Muscle of back (tissue), 11 donors: ENCODE results near the gene ZNF638. TPM values are rescaled to one million over a fixed set of nuclear protein-coding genes. Genes with fewer than 3 reads are reported as not detected.
A peak's percentile ranks its signal among the peaks of the same experiment; 100 is the strongest.

Experiments used
- DNase-seq, 3 donors: peaks; one replicate each; pipeline versions ENCODE4 v3.0.0 to v3.0.0-alpha.2; 2013
- polyA plus RNA-seq, 10 donors: library from polyadenylated mRNA; unstranded; fragments of 120-200 nt; gene quantifications; one replicate each; pipeline ENCODE4 v1.2.1, GENCODE V29; 2013; ENCODE audit not compliant: insufficient read length in 10 of 10

The ZNF638 gene
- polyA plus RNA-seq, 10 donors, result 76.5 to 136 (median 107) TPM

DNA sequence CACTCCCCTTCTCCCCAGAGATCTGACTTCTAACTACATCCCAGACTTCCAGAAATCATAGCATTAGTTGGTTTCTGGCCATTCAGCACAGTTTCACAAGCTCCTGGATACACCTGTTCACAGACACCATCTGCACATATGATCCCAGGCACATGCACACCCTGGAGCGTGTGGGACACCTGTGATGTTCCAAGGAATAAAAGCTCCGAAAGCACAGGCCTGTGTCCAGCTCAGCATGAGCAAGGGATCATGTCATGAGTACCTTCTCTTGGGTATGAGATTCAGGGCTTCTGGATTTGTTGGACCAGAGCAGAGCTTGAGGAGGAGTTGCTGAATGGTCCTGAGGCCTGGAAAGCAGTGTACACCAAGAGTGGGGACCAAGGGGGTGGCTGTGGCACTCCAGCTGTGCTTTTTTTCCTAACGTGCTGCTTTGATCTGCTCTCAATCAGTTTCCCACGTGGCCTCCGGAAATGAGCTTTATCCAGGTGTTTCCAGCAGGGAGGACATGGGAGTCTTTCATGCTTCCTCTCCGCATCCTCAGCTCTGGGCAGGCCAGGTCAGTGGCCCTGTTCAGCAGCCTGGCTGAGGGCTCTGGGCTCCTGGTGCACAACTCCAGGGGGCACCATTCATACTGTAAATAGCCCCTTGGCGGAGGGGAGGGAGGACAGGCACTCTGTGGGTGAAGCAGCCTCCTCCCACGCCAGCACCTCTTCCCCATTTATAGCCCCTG, 123.6 kb downstream of the ZNF638 start:
- no peak for DNase-seq

GRCh38 chr2:71455741-71456569, 124.4 kb downstream of the ZNF638 start:
- no peak for DNase-seq

- DNase-seq, result no peak
These were observed 125.0 kb downstream of the ZNF638 start for GRCh38 chr2:71456617-71457016.

DNA sequence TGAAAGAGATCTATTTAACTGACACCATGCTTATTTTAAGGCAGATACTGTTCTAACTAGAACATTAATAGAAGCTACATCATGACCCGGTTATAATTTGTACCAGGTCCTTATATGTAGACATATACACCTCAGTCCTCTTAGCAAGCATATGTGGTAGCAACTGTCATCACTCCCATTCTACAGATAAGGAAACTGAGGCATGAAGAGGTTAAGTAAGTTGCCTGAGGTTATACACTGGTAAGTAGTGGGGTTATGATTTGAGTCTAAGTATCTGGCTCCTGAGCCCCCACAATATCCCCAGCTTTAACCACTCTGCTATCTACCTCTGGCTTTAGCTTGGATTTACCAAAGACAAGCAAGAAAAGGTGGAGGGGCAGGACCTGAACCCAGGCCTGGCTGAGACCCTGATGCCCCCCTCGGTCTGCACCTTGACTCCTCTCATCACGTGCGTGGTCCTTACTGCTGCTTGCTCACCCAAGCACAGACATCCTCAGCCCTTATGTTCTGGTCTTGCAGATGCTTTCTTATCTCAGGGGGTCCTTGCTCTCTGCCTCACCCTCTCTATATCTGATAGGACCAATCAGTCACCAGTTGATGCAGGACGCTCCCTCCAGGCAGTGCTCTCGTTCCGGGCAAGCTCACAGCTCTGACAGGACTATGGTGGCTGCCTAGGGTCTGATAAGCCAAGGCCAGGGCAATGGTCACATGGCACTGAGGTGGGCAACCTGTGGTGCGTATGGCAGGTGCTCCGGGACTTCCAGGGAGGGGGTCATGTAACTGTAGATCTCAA, 125.7 kb downstream of the ZNF638 start:
- no peak for DNase-seq

GRCh38 chr2:71457923-71458322, 126.3 kb downstream of the ZNF638 start:
- no peak for DNase-seq

DNA sequence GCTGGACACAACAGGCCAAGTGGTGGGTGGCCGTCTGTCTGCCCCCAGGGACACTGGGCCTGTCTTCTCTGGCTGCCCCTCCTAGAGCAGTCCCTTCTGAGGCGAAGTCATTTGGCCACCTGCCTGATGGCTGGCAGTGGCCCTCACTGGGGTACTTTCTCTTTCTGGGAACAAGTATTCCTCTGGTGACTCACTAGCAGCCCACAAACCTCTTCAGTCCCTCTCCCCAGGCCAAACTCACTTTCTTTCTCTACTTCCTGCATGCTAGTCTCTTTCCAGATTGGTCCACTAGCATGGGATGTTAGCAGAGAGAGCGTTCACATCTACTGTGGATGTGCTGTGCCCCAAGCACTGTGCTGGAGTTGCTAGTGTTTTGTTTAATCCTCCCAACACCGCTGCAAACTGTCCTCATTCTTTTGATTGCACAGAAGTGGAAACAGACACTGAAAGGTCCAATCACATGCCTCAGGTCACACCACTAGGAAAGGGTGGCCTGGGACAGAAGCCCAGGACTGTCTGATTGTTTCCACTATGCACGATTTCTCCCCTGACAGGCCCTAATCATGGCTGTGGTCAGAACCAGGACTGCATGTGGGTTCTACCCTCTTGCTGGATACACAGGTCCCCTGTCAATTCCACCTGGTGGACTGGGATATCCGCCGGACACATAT, 127.0 kb downstream of the ZNF638 start:
- no peak for DNase-seq

DNA sequence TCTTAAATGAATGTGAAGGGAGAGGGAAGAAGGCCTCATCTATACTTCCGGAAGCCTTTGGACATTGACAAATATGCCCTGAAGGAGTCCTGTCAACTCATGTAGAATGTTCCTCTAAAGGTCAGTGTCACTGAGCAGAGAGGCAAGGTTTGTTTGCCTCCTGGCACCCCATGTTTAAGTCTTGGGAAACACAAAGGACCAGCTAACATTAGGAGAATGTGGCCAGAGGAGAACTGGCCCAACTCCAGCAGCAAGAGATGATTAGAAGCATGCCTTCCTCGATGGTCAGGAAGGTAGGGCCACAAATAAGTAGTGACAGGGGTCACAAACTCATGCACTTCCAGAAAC, 127.5 kb downstream of the ZNF638 start:
- DNase-seq, result no peak

GRCh38 chr2:71460056-71460455, 128.5 kb downstream of the ZNF638 start:
- DNase-seq, result no peak

DNA sequence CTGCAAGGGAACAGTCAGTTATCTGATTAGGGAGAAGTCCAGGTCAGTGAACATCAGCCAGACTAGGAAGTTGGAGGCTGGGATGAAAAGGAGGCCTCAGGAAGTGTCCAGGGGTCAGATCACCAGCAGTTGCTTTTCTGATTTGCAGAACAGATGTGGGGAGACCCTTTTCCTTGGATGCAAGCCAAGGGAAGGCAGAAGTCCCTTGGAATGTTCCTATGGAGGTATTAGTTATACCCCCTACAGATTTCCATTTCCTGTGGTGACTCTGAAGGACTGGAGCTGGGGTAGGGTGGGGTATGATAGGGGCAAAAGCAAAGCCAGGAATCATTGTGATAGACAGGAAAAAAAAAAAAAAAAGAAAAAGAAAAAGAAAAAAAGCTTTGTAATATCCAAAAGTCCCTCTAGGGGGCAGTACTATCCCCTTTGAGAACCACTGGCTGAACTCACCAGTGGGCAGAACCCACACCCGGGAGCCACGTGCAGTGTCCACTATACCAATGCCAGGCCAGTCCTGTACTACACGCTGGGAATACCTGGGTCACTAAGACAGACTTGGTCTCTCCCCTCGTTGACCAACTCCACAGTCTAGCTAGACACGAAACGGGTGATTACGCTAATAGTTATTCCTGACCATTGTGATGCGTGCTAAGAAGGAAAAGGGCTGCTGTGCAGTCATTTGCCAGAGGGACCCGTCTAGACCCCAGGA, 129.2 kb downstream of the ZNF638 start:
- no peak for DNase-seq

DNA sequence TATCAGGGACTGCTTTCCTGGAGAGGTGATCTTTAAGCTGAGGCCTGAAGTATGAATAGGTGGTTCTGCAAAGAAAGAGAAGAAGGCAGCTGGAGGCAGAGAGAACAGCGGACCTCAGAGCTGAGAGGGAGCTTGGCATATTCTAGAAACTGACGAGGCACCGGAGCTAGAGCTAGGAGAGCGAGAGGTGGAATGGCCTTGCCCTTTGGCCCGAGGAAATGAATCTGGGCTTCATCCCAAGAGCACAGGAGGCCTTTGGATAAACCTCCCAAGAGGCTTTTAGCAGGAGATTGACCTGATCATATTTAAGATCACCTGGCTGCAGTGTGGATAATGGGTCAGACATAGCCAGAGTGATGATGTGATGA, 129.7 kb downstream of the ZNF638 start:
- DNase-seq, result no peak

DNA sequence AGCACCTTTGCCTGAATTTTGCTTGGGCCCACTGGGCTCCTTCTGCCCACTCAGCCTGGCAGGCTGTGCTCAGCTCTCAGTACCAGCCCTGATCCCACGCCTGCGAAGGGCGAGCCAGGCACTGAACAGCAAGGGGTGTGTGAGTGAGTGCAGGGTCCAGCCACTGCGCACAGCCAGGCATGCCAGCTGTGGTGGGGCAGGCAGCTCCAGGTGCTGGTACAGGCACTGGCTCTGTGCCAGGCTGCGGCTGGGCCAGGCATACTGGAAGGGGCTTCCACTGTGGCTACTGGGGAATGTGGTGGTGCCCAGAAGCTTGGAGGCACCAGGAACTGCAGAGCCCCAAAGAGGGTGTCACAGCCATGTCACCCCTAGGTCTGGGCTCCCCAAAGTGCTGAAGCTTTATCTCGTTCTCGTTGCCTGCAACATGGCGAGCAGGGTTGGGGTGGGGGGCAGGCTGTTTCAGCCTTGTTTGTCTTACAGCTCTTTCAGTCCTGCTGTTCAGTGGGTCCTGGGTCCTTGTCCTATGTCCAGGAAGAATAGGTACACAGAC, 130.5 kb downstream of the ZNF638 start:
- no peak for DNase-seq

- no peak for DNase-seq
These were observed 131.2 kb downstream of the ZNF638 start for GRCh38 chr2:71462641-71463341.

DNA sequence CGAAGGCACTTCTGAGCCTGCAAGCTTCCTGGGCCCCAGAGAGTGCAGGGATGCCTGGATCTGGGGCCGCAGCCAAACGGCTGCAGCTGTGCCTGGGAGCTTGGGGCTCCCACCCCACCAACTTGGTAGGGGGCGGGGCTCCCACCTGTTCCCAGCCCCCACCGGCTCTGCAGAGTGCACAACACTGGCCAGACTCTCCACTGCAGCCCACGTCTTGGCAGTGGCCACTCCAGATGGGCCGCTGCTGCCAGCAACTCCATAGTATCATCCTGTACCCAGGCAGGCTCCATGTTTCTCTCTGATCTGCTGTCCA, 131.7 kb downstream of the ZNF638 start:
- DNase-seq, result peak; percentile 44 to 58 (median 55)

GRCh38 chr2:71464389-71464788, 132.8 kb downstream of the ZNF638 start:
- no peak for DNase-seq

- DNase-seq, result no peak
These were observed 133.8 kb downstream of the ZNF638 start for GRCh38 chr2:71465356-71465755.

- DNase-seq, result no peak
These were observed 134.3 kb downstream of the ZNF638 start for GRCh38 chr2:71465961-71466300.

DNA sequence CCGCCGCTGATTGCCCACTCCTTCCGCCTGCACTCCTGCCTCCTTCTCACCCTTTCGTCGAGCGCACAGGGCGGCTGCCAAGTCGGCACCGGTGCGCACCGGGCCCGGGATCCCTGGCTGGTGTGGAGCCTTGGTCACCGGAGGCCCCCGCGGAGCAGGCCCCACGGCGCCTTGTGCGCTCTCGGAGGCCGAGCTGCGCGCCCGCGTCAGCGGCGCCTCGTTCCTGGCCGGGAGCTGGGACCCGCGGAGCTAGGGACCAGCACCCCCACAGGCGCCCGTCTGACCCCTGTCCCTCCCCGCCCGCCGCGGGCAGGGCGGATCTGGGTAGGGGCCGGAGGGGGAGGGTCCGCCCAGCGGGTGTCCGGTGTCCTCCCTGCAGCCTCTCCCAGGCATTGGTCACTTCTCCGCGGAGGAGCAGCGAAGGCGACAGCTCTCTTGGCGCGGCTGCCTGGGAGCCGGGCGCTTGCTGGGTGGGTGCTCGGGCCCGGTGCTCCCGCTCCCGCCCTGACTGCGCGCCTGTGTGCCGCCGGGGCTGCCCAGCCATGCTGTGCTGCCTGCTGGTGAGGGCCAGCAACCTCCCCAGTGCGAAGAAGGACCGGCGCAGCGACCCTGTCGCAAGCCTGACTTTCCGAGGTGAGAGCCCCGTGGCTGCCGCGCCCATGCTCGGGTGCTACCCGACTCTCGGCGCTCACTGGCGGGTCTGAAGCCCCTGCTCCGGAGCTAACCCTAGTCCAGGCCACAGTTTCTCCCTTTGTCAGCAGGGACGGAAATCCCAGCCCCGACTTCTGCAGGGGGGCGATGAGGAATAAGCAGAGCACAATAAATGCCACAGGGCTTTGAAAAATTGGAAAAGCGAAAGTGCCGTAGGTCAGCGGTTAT, 135.0 kb downstream of the ZNF638 start:
- DNase-seq, result peak in 2 of 3 donors; percentile 54 to 70

DNA sequence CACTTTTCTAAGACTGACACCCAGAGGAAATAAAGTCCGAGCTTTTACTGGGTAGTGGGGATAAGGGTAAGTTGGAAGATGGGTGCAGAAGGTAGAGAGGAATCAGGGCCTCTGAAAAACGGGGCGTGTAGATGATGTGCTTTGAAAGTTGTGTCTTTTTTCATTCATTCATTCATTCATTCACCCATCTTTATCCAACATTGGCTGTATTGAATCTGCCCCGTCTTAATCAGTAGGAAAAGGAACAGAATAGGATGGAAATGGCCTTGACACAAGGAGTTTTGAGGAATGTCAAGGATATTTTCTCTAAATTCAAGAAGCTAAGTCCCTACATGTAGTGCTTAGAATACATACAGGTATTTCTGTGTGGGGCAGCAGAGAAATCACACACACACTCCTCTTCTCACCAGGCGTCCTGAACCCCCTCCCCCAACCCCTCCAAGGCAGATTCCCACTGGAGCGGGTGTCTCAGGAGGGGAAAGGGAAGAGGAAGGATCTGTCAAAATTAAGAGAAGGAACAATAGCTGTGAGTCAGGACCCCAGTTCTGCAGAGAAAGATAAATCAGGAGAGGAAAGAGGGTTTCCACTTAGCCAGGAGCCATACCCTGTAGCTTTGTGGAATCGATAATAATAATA, 135.7 kb downstream of the ZNF638 start:
- DNase-seq, result no peak
